ENCODE data around the gene APOA4. TPM values are rescaled to one million over a fixed set of nuclear protein-coding genes. Genes with fewer than 3 reads are reported as not detected.
"Not testable (repeated sequence)": the region's sequence is repeated elsewhere in the genome, so short reads cannot be mapped to it uniquely, and the experiment has no call there.

APOA4 gene
- total RNA-seq, 1 donor from 2014 or later, result not detected

DNA sequence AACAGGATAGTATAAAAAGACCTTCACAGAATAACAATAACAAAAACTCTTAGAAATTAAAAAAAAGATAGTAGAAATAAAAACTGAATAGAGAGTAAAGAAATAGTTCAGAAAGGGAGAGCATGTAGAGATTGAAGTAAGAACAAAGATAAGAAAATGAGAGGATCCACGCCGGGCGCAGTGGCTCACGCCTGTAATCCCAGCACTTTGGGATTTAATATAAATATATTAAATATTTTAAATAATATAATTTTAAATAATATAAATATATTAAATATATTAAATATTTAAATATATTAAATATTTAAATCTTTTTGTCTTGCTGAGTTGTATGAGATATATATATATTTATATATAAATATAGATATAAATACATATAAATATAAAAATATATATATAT, 11.0 kb downstream of the APOA4 start:
- Mint-ChIP-seq H3K27ac (ENCODE audit: unreplicated experiment) (no peak overlapping the region), H3K4me1 (ENCODE audit: unreplicated experiment) (no peaks in the 10 kb centered on the region), H3K4me3 (ENCODE audit: unreplicated experiment) (no peak overlapping the region), H3K27me3 (ENCODE audit: unreplicated experiment) (peaks cover 29% of the 10 kb centered on the region), H3K36me3 (ENCODE audit: unreplicated experiment) (no peaks in the 10 kb centered on the region), H3K9me3 (ENCODE audit: unreplicated experiment) (peaks cover 3% of the 10 kb centered on the region)
- TF ChIP-seq, protein P1, sequence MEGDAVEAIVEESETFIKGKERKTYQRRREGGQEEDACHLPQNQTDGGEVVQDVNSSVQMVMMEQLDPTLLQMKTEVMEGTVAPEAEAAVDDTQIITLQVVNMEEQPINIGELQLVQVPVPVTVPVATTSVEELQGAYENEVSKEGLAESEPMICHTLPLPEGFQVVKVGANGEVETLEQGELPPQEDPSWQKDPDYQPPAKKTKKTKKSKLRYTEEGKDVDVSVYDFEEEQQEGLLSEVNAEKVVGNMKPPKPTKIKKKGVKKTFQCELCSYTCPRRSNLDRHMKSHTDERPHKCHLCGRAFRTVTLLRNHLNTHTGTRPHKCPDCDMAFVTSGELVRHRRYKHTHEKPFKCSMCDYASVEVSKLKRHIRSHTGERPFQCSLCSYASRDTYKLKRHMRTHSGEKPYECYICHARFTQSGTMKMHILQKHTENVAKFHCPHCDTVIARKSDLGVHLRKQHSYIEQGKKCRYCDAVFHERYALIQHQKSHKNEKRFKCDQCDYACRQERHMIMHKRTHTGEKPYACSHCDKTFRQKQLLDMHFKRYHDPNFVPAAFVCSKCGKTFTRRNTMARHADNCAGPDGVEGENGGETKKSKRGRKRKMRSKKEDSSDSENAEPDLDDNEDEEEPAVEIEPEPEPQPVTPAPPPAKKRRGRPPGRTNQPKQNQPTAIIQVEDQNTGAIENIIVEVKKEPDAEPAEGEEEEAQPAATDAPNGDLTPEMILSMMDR (IDR thresholded peaks at IDR 0.05), result no peak
- no peak for DNase-seq (ENCODE audit: extremely low spot score, unreplicated experiment)

DNA sequence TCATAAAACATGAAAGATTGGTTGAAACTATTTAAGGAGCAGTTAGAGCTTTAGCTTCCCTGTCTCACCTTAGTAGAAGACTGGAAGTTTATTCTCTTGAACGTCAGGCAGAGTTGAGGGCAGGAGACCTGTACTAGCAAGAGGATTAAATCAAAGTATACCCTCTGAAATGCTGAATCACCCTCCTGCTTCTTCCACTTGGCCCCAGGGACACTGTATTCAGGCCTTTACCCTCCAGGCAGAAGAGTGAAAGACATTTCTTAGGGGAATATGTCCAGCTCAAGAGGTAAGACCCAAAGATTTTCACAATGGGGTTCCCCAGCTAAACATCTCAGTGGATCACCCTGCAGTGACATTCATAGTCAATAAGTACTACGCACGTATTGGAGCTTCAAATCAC, 11.9 kb downstream of the APOA4 start:
- H3K36me3 Mint-ChIP-seq (ENCODE audit: unreplicated experiment), result no peaks in the 10 kb centered on the region
- TF ChIP-seq, protein P1 (IDR thresholded peaks at IDR 0.05), result no peak

DNA sequence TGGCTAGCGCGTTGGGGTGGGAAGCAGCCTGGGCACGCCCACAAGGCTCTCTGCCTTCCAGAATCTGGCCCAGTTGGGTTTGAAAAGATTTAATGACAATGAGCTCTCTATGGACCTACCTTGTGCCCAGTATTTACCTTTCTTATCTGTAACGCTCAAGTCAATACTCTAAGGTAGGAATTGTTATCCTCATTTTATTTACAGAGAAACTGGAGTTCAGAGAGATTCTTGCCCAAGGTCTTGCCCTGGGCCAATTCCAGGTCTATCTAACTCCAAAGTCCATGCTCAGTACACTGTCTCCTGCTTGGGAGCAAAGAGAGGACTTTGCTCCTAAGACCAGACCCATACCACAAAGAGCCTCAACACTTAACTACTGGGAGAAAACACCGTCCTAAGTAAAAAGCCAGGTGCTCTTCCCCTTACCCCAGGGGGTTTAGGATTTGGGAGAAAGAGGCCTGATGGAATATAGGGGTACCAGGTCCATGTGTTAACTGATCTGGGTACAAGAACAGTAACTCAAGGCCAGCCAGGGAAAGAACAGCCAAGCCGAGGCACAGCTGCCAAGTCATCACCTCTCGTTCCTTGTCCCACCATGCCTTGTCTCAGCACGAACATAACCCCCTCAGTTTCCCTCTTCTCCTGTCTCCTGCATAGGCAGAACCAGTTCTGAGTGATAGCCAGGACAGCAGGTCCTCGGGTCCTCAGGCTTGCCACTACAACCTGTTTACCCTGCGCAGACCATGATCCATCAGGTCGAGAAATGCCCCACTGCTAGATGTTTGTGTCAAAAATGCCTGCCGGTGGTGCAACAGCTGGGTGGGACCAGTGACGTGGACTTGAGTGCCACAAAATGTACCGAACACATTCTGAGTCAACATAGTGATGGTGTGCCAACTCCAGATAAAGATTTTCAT, 14.6 kb downstream of the APOA4 start:
- H3K36me3 Mint-ChIP-seq (ENCODE audit: unreplicated experiment), result no peaks in the 10 kb centered on the region
- no peaks in the 10 kb centered on the region for H3K4me1 Mint-ChIP-seq (ENCODE audit: unreplicated experiment)
- H3K27me3 Mint-ChIP-seq (ENCODE audit: unreplicated experiment), result peaks cover 41% of the 10 kb centered on the region
- TF ChIP-seq, protein P1 (IDR thresholded peaks at IDR 0.05), result no peak
- H3K9me3 Mint-ChIP-seq (ENCODE audit: unreplicated experiment), result peaks cover 3% of the 10 kb centered on the region
- H3K27ac Mint-ChIP-seq (ENCODE audit: unreplicated experiment), result no peak overlapping the region
- no peak for DNase-seq (ENCODE audit: extremely low spot score, unreplicated experiment)
- no peak overlapping the region for H3K4me3 Mint-ChIP-seq (ENCODE audit: unreplicated experiment)

More for the DNA sequence above, 11.9 kb downstream of the APOA4 start:
- no peak for DNase-seq (ENCODE audit: extremely low spot score, unreplicated experiment)
- H3K27me3 Mint-ChIP-seq (ENCODE audit: unreplicated experiment), result peaks cover 32% of the 10 kb centered on the region
- H3K4me3 Mint-ChIP-seq (ENCODE audit: unreplicated experiment), result no peak overlapping the region
- no peaks in the 10 kb centered on the region for H3K4me1 Mint-ChIP-seq (ENCODE audit: unreplicated experiment)
- H3K9me3 Mint-ChIP-seq (ENCODE audit: unreplicated experiment), result peaks cover 3% of the 10 kb centered on the region
- no peak overlapping the region for H3K27ac Mint-ChIP-seq (ENCODE audit: unreplicated experiment)

DNA sequence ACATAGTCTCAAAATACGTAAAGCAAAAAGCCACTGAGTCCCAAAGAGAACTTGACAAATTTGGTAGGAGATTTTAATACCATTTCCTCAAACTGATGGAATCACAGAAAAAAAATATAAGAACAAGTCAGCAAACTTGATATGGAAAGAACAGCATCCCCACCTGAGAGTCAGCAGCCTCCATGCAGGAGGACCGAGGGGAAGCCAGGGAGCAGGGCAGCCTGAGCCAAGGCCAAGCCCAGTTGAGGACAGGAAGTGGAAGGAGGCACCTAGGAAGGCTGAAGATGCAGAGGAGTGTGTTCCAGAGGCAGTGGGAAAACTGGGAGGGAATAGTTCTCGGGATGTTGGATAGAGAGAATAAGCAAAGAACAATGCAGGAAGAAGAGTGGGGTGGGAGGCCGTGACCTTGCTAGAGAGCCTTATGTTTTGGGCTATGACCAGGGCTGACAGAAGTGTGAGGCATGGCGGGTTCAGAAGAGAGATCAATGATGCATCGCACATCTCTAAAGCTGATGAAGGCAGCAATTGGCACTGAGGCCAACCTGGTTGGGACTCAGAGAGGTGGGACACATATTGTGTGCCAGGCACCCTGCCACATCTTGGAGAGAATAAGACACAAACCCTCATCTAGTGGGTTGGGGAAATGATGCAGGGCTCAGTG, 15.4 kb downstream of the APOA4 start:
- Mint-ChIP-seq H3K27me3 (ENCODE audit: unreplicated experiment) (peaks cover 40% of the 10 kb centered on the region), H3K9me3 (ENCODE audit: unreplicated experiment) (peaks cover 3% of the 10 kb centered on the region), H3K4me1 (ENCODE audit: unreplicated experiment) (no peaks in the 10 kb centered on the region), H3K4me3 (ENCODE audit: unreplicated experiment) (no peak overlapping the region), H3K36me3 (ENCODE audit: unreplicated experiment) (no peaks in the 10 kb centered on the region), H3K27ac (ENCODE audit: unreplicated experiment) (no peak overlapping the region)
- DNase-seq (ENCODE audit: extremely low spot score, unreplicated experiment), result no peak
- TF ChIP-seq, protein P1 (IDR thresholded peaks at IDR 0.05), result no peak

DNA sequence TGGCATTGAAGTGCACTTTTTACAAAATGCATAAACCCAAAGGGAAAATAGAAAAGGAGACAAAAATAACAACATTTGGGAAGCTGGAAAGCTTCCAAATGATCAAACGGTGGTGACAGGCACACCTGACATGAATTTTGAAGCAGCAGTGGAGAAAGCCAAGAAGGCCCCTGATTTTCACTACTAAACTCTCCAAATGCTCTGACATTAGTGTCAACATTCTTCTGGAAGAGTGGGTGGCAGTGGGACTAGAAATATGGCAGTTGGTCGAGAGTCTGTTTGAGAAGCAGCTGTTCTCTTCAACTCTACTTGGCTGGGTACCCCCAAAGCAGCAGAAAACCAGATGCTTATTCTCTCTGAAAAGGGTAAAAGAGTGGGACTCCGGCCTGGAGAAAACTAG, 19.1 kb downstream of the APOA4 start:
- no peak overlapping the region for H3K27ac Mint-ChIP-seq (ENCODE audit: unreplicated experiment)
- no peak for DNase-seq (ENCODE audit: extremely low spot score, unreplicated experiment)
- no peaks in the 10 kb centered on the region for H3K9me3 Mint-ChIP-seq (ENCODE audit: unreplicated experiment)
- no peaks in the 10 kb centered on the region for H3K4me1 Mint-ChIP-seq (ENCODE audit: unreplicated experiment)
- TF ChIP-seq, protein P1 (IDR thresholded peaks at IDR 0.05), result no peak
- H3K4me3 Mint-ChIP-seq (ENCODE audit: unreplicated experiment), result no peak overlapping the region
- no peaks in the 10 kb centered on the region for H3K36me3 Mint-ChIP-seq (ENCODE audit: unreplicated experiment)
- H3K27me3 Mint-ChIP-seq (ENCODE audit: unreplicated experiment), result peaks cover 47% of the 10 kb centered on the region

DNA sequence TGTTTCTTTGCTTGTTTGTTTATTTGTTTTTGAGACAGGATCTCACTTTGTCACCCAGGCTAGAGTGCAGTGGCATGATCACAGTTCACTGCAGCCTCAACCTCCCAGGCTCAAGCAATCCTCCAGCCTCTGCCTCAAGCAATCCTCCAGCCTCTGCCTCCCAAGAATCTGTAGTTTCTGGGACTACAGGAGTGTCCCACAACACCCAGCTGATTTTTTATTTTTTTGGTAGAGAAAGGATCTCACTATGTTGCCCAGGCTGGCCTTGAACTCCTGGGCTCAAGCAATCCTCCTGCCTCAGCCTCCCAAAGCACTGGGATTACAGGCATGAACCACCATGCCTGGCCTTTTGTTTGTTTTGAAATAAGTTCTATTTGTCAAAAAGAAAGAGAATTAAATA, 21.4 kb downstream of the APOA4 start:
- peaks cover 46% of the 10 kb centered on the region for H3K27me3 Mint-ChIP-seq (ENCODE audit: unreplicated experiment)
- not testable (repeated sequence) for H3K27ac Mint-ChIP-seq (ENCODE audit: unreplicated experiment); H3K9me3 Mint-ChIP-seq (ENCODE audit: unreplicated experiment); H3K4me1 Mint-ChIP-seq (ENCODE audit: unreplicated experiment); H3K4me3 Mint-ChIP-seq (ENCODE audit: unreplicated experiment); DNase-seq (ENCODE audit: extremely low spot score, unreplicated experiment); H3K36me3 Mint-ChIP-seq (ENCODE audit: unreplicated experiment)
